ENCODE data around the gene PBX3.

Gene PBX3

GRCh38 chr9:125887172-125887571 lies 140.0 kb downstream of the PBX3 start:
- no peak for DNase-seq (ENCODE audit: low spot score)
- TF ChIP-seq CTCF (IDR thresholded peaks at IDR 0.05; ENCODE audit: extremely low read depth, missing control alignments): no peak

- no peak for TF ChIP-seq CTCF (IDR thresholded peaks at IDR 0.05; ENCODE audit: extremely low read depth, missing control alignments)
- no peak for DNase-seq (ENCODE audit: low spot score)
Observed at GRCh38 chr9:125888211-125888610, 141.0 kb downstream of the PBX3 start.

- DNase-seq (ENCODE audit: low spot score): peak; percentile 22
- no peak for TF ChIP-seq CTCF (IDR thresholded peaks at IDR 0.05; ENCODE audit: extremely low read depth, missing control alignments)
Observed at GRCh38 chr9:125889112-125889475, 141.9 kb downstream of the PBX3 start.

- peak; percentile 81 for DNase-seq (ENCODE audit: low spot score)
- no peak for TF ChIP-seq CTCF (IDR thresholded peaks at IDR 0.05; ENCODE audit: extremely low read depth, missing control alignments)
Observed at GRCh38 chr9:125889476-125890419, 142.6 kb downstream of the PBX3 start.

GRCh38 chr9:125890826-125891225 lies 143.7 kb downstream of the PBX3 start:
- no peak for TF ChIP-seq CTCF (IDR thresholded peaks at IDR 0.05; ENCODE audit: extremely low read depth, missing control alignments)
- no peak for DNase-seq (ENCODE audit: low spot score)

GRCh38 chr9:125893277-125893676 lies 146.1 kb downstream of the PBX3 start:
- no peak for DNase-seq (ENCODE audit: low spot score)
- no peak for TF ChIP-seq CTCF (IDR thresholded peaks at IDR 0.05; ENCODE audit: extremely low read depth, missing control alignments)

- no peak for TF ChIP-seq CTCF (IDR thresholded peaks at IDR 0.05; ENCODE audit: extremely low read depth, missing control alignments)
- DNase-seq (ENCODE audit: low spot score): no peak
Observed at GRCh38 chr9:125894566-125894965, 147.4 kb downstream of the PBX3 start.

Data from GM20000 (cell line).